Endothelial cell of umbilical vein (primary cell): Measurements from ENCODE around the gene ADAMTS14. TPM values are rescaled to one million over a fixed set of nuclear protein-coding genes. Genes with fewer than 3 reads are reported as not detected.

ENCODE experiments used
- BruUV-seq: library from RNA; stranded (reverse); fragments of 400-500 nt; replicated peaks from 2 replicates; lab custom pipeline; 2021; lab: Mats Ljungman, UMichigan
- CTCF ChIA-PET: fragments of 300-600, 350-600 bp; sonication (Branson Sonifier 250); formaldehyde crosslinking; loops from one replicate; lab custom pipeline; 2021; ENCODE audit warnings: antibody characterized with exemption, inconsistent platforms; lab: Charles Lee
- POLR2A ChIA-PET: fragments of 300-600, 350-600 bp; sonication (Branson Sonifier 250); formaldehyde crosslinking; loops from one replicate; lab custom pipeline; 2021; ENCODE audit warnings: antibody characterized with exemption, inconsistent platforms; lab: Charles Lee
- DNase-seq: peaks from one replicate; pipeline ENCODE4 v3.0.0-alpha.2; 2011; ENCODE audit warnings: low read depth, low spot score
- FAIRE-seq: peaks from 2 replicates; lab custom pipeline; 2011; peaks lifted over from hg19 to GRCh38; lab: Jason Lieb, UNC
- H2AFZ ChIP-seq: 2 replicates; pipeline ENCODE4 v1.6.0; 2012; ENCODE audit warnings: low read depth, low read length, control low read depth, inconsistent platforms
- H3K27ac ChIP-seq: 2 replicates; pipeline ENCODE4 v1.5.1; 2011; ENCODE audit warnings: low read depth, mild to moderate bottlenecking, control low read depth, low read length, moderate library complexity; ENCODE audit not compliant: insufficient read depth
- H3K27me3 ChIP-seq, 2 experiments: 2 replicates each; pipeline versions ENCODE4 v1.6.0 to v1.6.1; 2011; ENCODE audit warnings: low read length in 2 of 2, mixed read lengths in 1 of 2; ENCODE audit not compliant: control insufficient read depth in 2 of 2, insufficient read depth in 2 of 2
- H3K36me3 ChIP-seq, 2 experiments: 2 replicates in 1 of 2; 3 replicates in 1 of 2; pipeline ENCODE4 v1.5.1; 2011; ENCODE audit warnings: low read length in 2 of 2, mild to moderate bottlenecking in 1 of 2, moderate library complexity in 1 of 2; ENCODE audit not compliant: control insufficient read depth in 2 of 2, insufficient read depth in 2 of 2; ENCODE audit errors: extremely low read depth in 1 of 2
- H3K4me1 ChIP-seq: 3 replicates; pipeline ENCODE4 v1.5.1; 2011; ENCODE audit warnings: mild to moderate bottlenecking, low read length; ENCODE audit not compliant: control insufficient read depth, insufficient read depth; ENCODE audit errors: extremely low read depth
- H3K4me2 ChIP-seq: 2 replicates; pipeline ENCODE4 v1.6.1; 2011; ENCODE audit warnings: low read length, control low read depth, mixed read lengths; ENCODE audit not compliant: insufficient read depth
- H3K4me3 ChIP-seq, 3 experiments: fragments of 200-600 bp in 1 of 3; sonication (generic), shearing (Covaris generic) in 1 of 3; replicated peaks in 1 of 3; 2 replicates each; pipeline ENCODE4 v1.5.1; 2011 to 2016; ENCODE audit warnings: control low read depth in 3 of 3, low read length in 3 of 3, mild to moderate bottlenecking in 2 of 3, inconsistent platforms in 1 of 3, low read depth in 1 of 3, moderate library complexity in 1 of 3; ENCODE audit not compliant: insufficient read depth in 1 of 3
- H3K79me2 ChIP-seq: 2 replicates; pipeline ENCODE4 v1.6.0; 2012; ENCODE audit warnings: low read length, inconsistent platforms; ENCODE audit not compliant: control insufficient read depth, insufficient read depth
- H3K9ac ChIP-seq: replicated peaks from 2 replicates; pipeline ENCODE3; 2011; ENCODE audit warnings: low read length, control low read depth; ENCODE audit not compliant: insufficient read depth; ENCODE audit errors: extremely low read depth
- H3K9me1 ChIP-seq: replicated peaks from 3 replicates; pipeline ENCODE4 v1.6.0; 2011; ENCODE audit warnings: mild to moderate bottlenecking, low read length; ENCODE audit not compliant: control insufficient read depth, insufficient read depth; ENCODE audit errors: extremely low read depth
- H3K9me3 ChIP-seq: replicated peaks from 2 replicates; pipeline ENCODE4 v1.5.1; 2012; ENCODE audit warnings: low read length, inconsistent platforms; ENCODE audit not compliant: control insufficient read depth, insufficient read depth
- H4K20me1 ChIP-seq: replicated peaks from 2 replicates; pipeline ENCODE3; 2011; ENCODE audit warnings: mild to moderate bottlenecking, low read length; ENCODE audit not compliant: control insufficient read depth, insufficient read depth; ENCODE audit errors: extremely low read depth
- EZH2 ChIP-seq: IDR thresholded peaks from 2 replicates; pipeline ENCODE4 v1.6.1; 2012; ENCODE audit warnings: borderline replicate concordance, low read depth, mild to moderate bottlenecking, moderate library complexity, low read length, inconsistent platforms; ENCODE audit not compliant: severe bottlenecking
- FOS ChIP-seq: IDR thresholded peaks from 2 replicates; pipeline ENCODE4 v1.6.1; 2011; ENCODE audit warnings: mild to moderate bottlenecking, low read length, moderate library complexity, borderline replicate concordance; ENCODE audit not compliant: insufficient read depth
- GATA2 ChIP-seq: IDR thresholded peaks from 2 replicates; pipeline ENCODE4 v1.7.0; 2011; ENCODE audit warnings: low read depth, mild to moderate bottlenecking, moderate library complexity, mixed read lengths, low read length; ENCODE audit not compliant: insufficient read length, insufficient read depth
- JUN ChIP-seq: IDR thresholded peaks from 2 replicates; pipeline ENCODE4 v1.6.1; 2011; ENCODE audit warnings: borderline replicate concordance, low read depth; ENCODE audit not compliant: insufficient read length, insufficient read depth
- MAX ChIP-seq: IDR thresholded peaks from 2 replicates; pipeline ENCODE4 v1.6.1; 2011; ENCODE audit not compliant: insufficient read depth, insufficient read length
- MYC ChIP-seq: IDR thresholded peaks from one replicate; pipeline ENCODE4 v1.6.1; 2011; ENCODE audit warnings: mild to moderate bottlenecking, low read depth, low read length
- POLR2A ChIP-seq: IDR thresholded peaks from 2 replicates; pipeline ENCODE4 v1.6.1; 2012; ENCODE audit warnings: low read depth, mild to moderate bottlenecking, control low read depth, low read length
- POLR2AphosphoS5 ChIP-seq: IDR thresholded peaks from 2 replicates; pipeline ENCODE4 v1.6.1; 2012; ENCODE audit warnings: low read depth, mild to moderate bottlenecking, control low read depth, low read length, moderate library complexity; ENCODE audit not compliant: insufficient read depth
- dilution Hi-C: fragments of 300-500 bp; cut with MboI; formaldehyde crosslinking; loops from one replicate; pipeline ENCODE4 v1.15.0; 2019; ENCODE audit warnings: low sequenced_read_pairs; ENCODE audit not compliant: extremely low pct_ligation_motif_present
- intact Hi-C: fragments of 100-400 bp; cut with micrococcal nuclease; formaldehyde crosslinking; loops from one replicate; pipeline ENCODE4 v1.10.0; 2022
- polyA plus RNA-seq, 4 experiments: library from polyadenylated mRNA; depleted of rRNA in 3 of 4; stranded (reverse) in 3 of 4; unstranded in 1 of 4; fragments of >200 nt; gene quantifications; 2 replicates each; pipeline versions ENCODE4 v1.2.1 to v1.2.3, GENCODE V29; 2011 to 2012; ENCODE audit warnings: missing spikeins in 1 of 4
- total RNA-seq: library from RNA; stranded (reverse); gene quantifications from 2 replicates; pipeline ENCODE4 v1.2.3, GENCODE V29; 2021
- TF ChIP-seq, protein P1 (sequence below), 2 donors: IDR thresholded peaks; 1 replicate in 1 of 2; 2 replicates in 1 of 2; pipeline ENCODE4 v1.5.1; 2011; ENCODE audit warnings: low read length in 2 of 2, mild to moderate bottlenecking in 2 of 2, moderate library complexity in 2 of 2, control low read depth in 1 of 2, inconsistent platforms in 1 of 2, low read depth in 1 of 2; ENCODE audit not compliant: insufficient read depth in 1 of 2; ENCODE audit errors: extremely low read depth in 1 of 2

Gene ADAMTS14
- total and polyA plus RNA-seq, 2 donors (not counting 3 experiments of a cell fraction or from before 2014, with no cell fraction given) = not detected

DNA sequence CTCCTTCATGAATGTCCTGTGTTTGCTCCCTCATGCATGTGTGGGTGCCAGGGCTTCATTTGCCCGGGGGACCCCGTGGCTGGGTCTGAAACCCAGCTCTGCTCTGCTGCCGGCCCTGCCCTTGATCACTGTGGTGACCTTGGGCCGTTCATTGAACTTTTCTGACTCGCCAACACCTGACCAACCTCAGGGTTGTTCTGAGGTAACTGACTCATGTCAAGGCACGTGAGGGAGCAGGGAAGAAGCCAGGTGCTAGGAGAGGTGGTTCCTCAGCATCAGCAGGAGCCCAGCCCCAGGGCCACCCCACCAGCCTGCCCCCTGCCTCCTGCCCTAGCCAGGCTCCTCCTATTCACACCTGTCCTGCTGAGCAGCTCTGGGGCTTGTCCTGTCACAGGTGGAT is 64.9 kb downstream of the ADAMTS14 start:
- POLR2A ChIA-PET = no interaction called here
- FAIRE-seq = no peak

More for the DNA sequence above, 64.9 kb downstream of the ADAMTS14 start:
- H3K27me3 ChIP-seq = no peaks in the 10 kb centered on the region
- DNase-seq = no peak
- H3K27ac ChIP-seq = no peak overlapping the region
- intact Hi-C loops (no loop called here), dilution Hi-C loops (no loop called here)
- H2AFZ ChIP-seq = no peak overlapping the region
- no TSS peak for BruUV-seq
- H3K79me2 ChIP-seq = no peaks in the 10 kb centered on the region
- no peak overlapping the region for H3K4me2 ChIP-seq
- no peaks in the 10 kb centered on the region for H3K36me3 ChIP-seq
- H4K20me1 ChIP-seq = no peaks in the 10 kb centered on the region
- no peak overlapping the region for H3K4me3 ChIP-seq
- H3K9me1 ChIP-seq = no peaks in the 10 kb centered on the region
- no peak overlapping the region for H3K9ac ChIP-seq
- H3K4me1 ChIP-seq = no peaks in the 10 kb centered on the region
- CTCF ChIA-PET = no interaction called here
- TF ChIP-seq POLR2AphosphoS5 (no peak), FOS (no peak), EZH2 (no peak), MYC (no peak), GATA2 (no peak), POLR2A (no peak), MAX (no peak), JUN (no peak)
- TF ChIP-seq, protein P1, sequence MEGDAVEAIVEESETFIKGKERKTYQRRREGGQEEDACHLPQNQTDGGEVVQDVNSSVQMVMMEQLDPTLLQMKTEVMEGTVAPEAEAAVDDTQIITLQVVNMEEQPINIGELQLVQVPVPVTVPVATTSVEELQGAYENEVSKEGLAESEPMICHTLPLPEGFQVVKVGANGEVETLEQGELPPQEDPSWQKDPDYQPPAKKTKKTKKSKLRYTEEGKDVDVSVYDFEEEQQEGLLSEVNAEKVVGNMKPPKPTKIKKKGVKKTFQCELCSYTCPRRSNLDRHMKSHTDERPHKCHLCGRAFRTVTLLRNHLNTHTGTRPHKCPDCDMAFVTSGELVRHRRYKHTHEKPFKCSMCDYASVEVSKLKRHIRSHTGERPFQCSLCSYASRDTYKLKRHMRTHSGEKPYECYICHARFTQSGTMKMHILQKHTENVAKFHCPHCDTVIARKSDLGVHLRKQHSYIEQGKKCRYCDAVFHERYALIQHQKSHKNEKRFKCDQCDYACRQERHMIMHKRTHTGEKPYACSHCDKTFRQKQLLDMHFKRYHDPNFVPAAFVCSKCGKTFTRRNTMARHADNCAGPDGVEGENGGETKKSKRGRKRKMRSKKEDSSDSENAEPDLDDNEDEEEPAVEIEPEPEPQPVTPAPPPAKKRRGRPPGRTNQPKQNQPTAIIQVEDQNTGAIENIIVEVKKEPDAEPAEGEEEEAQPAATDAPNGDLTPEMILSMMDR (IDR thresholded peaks at IDR 0.05; ENCODE audit: extremely low read depth in 1 of 2, insufficient read depth in 1 of 2, low read depth in 1 of 2, low read length in 2 of 2) = no peak
- no peaks in the 10 kb centered on the region for H3K9me3 ChIP-seq
